DMS153 treated with DMSO at 0.1 percent for 48 hours (cell line): Measurements from ENCODE around the gene PGAP6.
A peak's percentile ranks its signal among the peaks of the same experiment; 100 is the strongest.
"Not testable (repeated sequence)": the region's sequence is repeated elsewhere in the genome, so short reads cannot be mapped to it uniquely, and the experiment has no call there.

Source experiments
- DNase-seq: peaks from one replicate; lab custom pipeline; 2025; ENCODE audit not compliant: unreplicated experiment; lab: John Stamatoyannopoulos, UW

Gene PGAP6

DNA sequence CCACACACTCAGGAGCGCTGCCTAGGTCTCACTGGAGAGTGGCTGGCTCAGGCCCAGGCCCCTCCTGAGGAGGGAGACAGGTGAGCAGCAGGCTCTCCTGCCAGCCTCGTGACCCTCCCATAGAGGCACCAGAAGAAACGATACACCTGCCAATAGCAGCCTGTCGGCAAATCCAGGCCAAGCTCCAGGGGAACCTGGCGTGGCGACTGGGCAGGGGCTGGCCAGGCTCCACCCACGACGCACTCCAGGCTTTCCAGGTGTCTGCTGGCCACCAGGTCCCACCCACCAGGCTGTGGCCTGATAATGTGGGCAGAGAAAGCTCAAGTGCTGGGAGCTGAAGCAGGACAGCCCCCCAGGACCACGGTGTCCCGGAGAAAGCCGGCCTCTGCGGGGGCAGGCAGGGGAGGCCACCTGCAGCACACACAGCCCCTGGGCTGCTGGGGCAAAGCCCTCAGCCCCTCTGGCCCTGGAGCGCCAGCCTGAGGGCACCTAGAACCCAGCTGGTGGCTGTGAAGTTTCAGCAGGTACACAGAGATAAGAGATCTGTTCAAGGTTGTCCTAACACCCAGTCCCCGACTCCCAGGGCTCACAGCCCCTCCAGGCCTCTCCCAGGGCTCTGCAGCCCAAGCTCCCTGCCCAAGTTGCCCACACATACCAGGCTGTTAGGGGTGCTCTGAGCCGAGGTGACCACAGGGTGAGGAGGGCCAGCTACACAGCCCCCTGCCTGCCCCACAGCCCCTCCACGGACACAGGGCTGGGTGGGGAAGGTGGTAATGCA is 2.4 kb downstream of the PGAP6 start:
- peak; percentile 90 for DNase-seq

DNA sequence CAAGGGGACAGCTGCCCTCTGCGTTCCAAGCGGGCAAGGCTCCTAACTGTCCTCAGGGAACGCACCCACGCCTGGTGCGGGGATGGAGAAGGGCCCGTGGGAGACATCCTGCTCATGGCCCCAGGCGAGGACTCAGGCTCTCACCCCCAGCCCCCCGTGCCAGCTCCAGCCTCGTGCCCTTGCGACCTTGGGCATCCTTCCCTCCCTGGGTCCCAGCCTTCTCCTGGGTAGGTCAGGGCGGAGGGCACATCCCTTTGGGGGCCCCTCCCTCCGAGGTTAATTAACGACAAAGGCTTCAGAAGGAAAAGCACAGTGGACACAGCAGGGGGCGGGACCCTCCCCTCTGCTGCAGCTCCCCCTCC is 3.0 kb downstream of the PGAP6 start:
- DNase-seq: no peak

DNA sequence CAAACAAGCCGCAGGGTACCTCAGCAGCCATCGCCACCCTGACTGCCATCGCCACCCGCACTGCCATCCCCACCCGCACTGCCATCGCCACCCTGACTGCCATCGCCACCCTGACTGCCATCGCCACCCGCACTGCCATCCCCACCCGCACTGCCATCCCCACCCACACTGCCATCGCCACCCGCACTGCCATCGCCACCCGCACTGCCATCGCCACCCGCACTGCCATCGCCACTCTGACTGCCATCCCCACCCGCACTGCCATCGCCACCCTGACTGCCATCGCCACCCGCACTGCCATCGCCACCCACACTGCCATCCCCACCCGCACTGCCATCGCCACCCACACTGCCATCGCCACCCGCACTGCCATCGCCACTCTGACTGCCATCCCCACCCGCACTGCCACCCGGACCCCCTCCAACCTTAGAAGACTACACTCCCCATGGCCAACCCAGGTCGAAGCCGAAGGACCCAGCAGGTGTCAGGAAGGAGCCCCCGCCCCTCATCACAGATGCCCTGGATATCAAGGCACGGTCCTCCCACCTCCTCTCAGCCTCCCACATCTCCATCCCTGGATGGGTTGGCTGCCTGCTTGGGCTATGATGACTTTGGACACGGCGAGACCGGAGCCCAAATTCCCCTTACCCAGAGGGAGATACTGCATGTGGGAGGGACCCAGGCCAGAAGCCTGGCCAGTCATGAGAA is 3.5 kb downstream of the PGAP6 start:
- DNase-seq: not testable (repeated sequence)

DNA sequence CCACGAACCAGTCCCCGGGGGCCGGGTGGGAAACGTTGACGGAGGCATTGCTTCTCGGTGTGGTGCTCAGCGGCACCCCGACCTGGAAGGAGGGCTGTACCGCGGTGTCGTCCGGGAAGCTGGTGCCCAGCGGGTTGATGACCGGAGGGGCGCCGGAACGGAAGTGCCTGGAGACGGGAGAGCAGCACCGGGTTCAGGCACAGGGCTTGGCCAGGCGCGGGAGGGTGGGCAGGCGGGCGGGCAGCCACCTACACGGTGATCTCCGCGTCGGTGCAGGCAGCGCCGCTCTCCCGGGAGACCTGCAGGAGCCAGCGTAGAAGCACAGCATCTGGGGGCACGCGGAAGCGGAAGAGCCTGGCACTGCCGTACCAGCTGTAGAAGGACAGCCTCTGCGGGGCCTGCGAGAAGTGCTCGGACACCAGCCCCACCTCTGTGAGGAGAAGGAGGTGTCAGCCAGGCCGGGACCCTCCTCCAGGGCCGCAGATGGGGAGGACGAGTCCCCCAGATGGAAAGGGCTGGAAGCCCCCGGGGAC is 4.3 kb downstream of the PGAP6 start:
- DNase-seq: no peak

DNA sequence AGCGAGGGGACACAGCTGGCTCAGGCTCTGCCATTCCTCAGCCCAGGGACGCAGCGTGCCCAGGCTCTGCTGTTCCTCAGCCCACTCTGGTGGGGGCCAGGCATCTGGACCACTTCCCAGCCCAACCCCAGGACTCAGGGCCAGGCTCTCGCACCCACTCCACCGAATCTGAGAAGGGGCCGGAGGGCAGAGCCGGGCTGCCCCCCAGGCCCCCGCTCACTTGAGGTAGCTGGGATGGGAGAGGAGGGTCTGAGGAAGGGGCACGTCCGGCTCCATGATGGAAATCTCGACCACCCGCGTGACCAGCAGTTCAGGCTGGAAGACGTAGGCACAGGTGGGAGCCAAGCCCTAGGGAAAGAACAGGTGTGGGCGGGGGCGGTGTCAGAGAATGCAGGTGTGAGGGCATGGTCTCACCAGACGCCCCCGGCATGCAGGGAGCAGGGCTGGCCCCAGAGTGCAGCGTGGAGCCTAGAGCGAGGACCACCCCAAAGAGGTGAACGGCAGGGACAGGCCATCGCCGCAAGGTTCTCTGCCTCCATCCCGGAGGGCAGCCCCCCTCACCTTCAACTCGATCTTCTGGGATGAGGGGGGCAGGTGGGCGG is 4.9 kb downstream of the PGAP6 start:
- DNase-seq: no peak

DNA sequence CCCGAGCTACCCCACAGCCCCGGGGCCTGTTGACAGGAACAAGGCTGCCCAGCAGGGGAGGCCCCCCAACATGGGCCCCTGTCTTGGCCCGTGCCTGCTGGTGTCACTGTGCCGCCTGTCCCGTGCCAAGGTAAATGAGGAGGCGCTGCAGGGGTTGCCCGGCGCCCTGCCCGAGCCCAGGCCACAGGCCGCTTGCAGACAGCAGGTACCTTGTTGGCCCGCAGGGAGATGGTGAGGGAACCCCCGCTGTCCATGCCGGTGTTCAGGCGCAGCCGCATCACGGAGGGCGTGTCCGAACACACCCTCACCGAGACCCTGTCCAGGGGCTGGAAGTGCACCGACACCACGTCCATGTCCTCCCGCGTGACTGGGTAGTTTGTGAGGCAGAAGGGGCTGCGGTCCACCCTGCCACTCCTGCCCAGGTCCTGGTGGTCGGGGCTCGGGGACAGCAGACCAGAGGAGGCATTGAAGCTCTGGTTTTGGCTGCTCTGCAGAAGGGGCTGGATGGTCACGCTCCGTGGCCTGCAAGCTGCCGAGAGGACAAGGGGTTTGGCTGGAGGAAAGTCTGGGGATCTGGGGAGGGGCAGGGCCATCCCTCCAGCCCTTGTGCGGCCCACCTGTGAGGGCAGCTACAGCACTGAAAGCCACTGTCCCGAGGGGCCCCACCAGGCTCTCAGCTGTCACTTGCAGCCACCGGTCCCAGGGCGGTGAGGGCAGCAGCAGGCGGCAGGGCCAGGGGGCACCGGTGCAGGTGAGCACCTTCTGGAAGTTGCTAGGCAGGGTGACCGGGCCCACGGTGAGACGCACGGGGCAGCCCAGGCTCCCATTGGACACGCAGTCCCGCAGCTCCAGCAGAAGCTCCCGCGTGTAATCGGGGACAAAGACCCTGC is 5.6 kb downstream of the PGAP6 start:
- no peak for DNase-seq

DNA sequence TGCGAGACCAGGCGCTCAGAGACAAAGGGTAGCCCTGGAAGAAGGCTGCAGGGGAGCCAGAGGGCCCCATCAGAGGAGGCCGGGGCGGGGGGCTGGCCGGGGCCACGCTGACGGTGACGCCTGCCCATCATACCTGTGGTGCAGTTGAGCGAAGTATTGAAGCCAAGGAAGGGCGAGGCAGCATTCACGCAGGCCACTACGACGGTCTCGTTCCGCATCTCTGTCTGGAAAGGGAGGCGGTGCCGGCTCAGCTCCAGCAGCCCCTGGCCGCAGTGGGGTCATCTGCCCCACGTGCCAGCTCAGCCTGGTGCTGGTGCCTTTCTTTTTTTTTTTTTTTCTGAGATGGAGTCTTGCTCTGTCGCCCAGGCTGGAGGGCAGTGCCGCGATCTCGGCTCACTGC is 6.6 kb downstream of the PGAP6 start:
- DNase-seq: no peak

DNA sequence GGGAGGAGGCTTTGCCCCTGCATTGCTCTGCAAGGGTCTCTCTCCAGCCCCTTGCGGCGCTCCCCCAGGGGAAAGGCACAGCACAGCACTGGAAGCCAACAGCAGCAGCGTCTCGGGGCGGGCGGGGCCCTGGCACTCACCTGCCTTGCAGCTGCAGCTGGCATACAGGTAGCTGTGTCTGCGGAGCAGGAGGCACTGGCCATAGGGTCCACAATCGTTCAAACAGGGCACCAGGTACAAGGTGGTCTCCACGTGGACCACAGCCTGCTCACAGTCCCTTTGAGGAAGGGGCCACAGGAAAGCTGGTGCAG is 7.2 kb downstream of the PGAP6 start:
- no peak for DNase-seq

DNA sequence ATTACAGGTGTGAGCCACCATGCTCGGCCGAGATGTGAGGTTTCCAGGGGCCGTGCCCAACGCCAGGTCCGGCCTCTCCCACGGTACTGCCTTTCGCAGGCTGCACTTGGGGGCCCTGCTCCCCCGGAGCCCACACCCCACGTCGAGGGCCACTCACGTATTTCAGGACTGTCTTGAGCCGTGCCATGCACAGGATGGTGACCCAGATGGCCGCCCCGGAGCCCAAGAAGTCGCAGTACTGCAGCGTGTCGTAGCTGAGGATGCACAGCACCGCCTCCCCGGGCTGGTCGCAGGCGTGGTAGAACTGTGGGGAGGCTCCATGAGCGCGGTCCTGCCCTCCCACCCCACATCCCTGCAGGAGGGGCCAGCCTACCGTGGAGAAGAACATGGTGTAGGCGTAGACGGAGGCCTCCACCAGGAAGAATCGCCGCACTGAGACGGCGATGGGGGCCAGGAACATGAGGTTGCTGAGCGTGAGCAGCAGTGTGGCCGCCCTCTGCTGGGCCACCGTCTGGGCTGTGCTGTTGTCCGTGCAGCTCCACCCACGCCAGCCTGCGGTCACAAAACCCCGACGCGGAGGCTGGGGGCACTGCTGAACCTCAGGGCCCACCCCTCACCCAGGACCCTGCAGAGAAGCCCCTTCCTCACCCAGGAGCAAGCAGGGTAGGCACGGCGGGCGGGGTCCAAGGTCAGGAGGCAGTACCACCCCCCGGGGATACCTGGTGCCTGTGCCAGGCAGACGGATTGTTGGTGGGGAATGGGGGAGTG is 7.7 kb downstream of the PGAP6 start:
- DNase-seq: no peak

DNA sequence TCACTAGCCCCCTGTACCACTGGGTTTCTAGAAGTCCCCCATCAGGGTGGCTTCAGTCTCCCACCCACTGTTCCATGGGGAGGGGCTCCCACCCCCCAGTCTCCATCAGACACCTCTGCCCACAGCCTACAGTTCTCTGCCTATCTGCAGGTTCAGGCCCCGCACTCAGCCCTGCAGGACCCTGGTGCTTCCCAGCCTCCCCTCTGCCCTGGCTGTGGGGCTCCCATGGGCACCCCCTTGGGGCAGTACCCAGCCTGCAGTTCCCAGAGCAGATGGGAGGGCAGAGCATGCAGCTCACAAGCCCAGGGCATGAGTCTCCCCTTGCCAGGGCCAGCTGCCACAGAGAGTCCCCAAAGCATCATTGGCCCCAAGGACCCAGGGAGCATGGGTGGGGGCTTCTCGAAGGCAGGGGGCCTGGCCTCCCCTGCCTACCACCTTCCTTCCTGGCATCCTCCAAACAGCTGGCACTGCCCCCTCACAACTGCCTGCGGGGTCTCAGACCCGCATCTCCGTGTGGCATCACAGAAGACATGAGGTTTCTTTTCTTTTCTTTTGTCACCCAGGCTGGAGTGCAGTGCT is 8.7 kb downstream of the PGAP6 start:
- DNase-seq: no peak

DNA sequence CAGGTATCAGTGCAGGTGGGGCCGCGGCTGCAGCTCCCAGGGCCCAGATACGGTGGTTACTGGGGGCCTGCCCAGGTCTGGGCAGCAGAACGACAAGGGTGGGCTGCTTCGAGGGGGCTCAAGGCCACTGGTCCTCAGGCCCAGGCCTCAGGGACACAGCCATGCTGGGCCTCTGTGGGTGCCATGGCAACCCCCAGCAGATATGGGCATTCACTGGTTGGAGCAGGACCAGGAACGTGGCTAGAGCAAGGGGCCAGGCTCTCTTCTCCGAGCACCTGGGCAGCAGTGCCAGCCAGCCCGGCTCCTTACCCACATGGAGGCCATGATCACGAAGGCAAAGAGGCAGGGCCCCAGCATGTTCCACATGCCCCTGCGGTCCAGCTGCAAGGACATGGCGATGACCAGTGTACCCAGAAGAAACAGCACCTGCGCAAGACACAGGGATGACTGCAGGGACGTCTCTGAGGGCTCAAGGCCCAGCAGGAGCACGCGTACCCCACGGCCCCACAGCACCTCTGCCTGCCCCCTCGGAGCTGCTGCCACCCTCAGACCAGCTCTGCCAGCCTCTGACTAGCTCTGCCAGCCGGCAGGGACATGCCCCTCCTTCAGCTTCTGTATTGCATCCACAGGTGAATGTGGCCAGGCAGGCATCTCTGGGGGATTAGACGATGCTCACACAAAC is 9.3 kb downstream of the PGAP6 start:
- DNase-seq: no peak

DNA sequence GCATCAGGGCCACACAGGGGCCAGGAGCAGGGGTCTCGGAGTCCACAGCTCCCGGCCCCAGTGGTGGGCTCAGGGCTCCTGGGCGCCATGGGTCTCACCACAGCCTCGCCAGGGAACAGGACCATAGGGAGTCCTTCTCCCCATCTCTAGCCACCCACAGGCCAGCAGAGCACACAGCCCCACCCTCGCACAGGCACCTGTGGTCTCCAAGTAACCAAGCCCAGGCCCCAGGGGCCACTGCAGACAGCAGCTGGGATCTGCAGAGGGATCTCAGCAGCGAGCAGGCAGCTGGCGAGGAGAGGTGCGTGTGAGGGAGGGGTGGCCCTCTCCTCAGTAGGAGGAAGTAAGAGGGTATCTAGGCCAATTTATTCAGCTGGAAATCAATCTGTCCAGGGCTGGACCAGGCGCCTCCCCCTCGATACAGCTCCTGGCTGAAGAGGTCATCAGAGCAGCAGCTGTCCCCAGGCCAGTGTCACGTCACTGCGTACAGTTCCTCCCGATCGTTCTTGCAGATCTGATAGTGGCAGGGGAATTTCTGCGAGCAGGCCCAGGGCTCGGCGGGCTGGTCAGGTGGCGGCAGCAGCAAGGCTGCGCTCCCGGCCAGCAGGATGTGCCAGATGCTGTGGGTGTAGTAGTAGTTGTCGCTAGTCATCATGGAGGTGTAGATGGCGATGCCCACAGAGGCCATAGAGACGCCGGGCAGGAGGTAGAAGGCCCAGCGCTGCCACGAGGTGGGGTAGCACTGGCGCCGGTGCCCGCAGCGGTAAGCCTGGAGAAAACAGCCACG is 10.1 kb downstream of the PGAP6 start:
- DNase-seq: peak; percentile 42

DNA sequence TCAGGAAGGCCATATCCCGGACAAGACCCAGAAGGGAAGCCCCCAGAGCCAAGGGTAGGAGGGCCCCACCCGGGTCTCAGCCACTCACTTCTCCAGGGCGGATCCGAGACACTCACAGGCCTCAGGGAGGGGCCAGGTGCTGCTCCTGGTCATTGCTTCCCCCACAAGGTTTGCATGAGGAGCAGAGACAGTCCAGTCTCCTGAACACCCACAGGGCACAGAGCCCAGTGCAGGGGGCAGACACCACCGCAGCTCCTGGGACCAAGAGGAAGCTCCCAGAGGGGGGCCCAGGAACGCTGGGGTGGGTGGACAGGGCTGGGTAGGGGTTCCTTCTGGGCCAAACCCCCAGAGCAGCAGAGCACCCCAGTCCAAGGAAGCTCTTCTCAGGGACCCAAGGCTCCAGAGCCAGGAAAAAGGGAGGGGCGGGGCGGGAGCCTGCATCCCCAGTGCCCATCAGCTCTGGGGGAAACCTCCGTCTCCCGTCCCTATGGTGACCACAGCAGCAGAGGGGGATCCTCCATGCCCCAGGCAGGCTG is 10.7 kb downstream of the PGAP6 start:
- DNase-seq: no peak

DNA sequence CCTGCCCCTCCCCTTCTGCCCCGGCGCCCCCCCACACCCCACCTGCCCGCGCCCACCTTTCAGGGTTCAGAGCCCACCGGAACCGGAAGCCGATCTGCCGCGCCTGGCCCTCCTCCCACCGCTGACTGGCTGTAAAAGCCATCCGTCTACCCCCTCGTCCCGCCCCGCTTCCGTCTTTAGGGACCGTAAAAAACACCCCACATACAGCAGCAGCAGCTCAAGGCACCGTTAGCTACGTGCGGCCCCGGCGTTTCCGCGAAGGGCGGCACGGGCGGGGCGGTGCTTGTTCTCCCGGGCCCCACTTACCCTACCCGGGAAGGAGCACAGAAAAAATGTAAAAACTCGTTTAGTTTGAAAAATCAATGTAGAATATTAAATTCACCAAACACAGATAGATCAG is 11.3 kb downstream of the PGAP6 start, which contains the start of gene MRPL28:
TSS of gene MRPL28 (minus strand) at position 96 of the 400 bp plus-strand sequence. CDS start 320 bp downstream, outside the sequence.
- DNase-seq: peak; percentile 81

DNA sequence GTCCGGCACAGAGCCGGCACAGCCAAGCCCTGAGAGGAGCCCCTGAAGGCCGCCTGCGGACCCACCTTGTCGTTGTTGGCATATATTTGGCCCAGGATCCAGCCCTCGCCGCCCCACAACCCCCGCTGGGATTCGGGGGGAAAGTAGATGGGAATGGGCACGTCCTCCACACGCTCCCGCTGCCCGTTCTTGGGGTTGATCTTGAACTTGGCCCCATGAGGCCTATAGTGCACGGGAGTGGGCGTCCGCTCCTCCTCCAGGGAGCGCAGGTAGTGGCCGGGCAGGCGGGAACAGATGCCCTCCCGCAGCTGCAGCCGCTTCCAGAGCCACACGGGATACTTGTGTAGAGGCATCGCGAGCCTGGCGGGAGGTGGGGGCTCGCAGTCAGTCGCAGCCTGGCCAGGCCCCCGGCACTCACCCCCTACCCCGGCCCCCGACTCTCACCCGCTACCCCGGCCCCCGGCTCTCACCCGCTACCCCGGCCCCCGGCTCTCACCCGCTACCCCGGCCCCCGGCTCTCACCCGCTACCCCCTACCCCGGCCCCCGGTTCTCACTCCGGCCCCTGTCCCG is 11.8 kb downstream of the PGAP6 start:
- no peak for DNase-seq

DNA sequence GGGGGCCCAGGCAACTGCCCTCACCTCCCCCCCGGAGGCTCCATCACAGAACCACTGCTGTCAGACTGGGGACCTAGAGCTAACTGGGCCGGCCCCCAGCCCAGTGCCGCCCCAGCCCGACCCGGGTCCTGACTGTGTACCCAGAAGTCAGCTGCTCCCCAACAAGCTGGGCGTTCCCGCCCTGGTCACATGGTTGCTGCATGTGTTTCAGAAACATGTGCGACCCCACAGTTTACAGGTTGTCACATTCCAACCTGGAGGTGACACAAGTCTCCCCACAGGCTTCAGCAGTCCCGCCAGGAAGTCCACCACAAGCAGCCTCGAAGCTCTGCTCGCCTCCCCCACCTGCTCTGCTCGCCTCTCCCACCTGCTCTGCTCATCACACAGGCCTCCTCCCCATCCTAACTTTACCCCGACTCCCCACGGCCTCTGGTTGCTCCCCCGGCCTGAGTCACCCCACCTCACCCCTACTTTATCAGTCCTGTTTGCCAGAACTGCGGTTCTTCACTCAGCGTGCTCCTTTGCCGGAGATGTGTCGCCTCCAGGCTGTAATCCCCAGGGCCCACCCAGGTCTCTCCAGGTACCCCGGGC is 12.4 kb downstream of the PGAP6 start:
- no peak for DNase-seq

DNA sequence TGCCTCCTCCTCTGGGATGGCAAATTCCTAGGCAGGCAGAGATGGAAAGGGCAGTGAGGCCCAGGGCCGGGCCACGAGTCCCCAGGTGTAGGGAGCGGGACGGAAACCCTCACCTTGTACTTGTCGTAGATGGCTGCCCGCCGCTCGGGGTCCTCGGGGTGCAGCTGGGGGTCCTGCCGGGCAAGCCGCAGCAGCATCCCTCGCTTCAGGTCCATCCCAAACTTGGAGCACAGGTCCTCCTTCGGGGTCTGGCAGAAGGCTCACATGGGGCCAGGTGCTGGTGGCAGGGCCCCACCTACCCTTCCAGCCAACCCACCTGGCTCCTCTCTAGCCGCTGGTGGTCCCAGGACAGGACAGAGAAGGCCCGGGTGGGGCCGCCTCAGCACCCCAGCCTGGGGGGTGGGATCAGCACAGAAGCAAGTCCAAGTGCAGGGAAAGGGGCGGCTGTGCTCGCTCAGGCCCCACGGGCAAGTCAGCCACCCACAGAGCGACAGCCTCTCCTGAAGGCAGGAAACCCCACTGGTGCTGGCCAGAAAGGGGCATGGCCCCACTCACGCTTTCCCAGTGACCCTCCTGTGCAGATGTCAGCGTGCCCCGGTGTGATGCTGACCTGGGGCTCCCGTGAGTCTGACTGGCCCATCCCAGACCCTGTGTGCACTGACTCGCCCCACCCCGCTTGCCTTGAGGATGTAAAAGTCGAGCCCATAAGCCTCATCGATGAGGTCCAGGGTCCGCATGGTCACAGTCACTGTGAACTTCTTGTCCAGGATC is 13.2 kb downstream of the PGAP6 start:
- no peak for DNase-seq
